PC-3 (cell line): ENCODE results near the gene SMOC2. TPM values are rescaled to one million over a fixed set of nuclear protein-coding genes. Genes with fewer than 3 reads are reported as not detected.

Experiments
- ATAC-seq: fragments of 200-7000 bp; cut with Tn5 transposase; 2 replicates; pipeline ENCODE4 v1.9.1; 2020; ENCODE audit warnings: mild to moderate bottlenecking, moderate library complexity
- BruUV-seq: library from RNA; stranded (reverse); fragments of 400-500 nt; replicated peaks from 2 replicates; lab custom pipeline; 2021; lab: Mats Ljungman, UMichigan
- CTCF ChIA-PET: fragments of 300-600 bp; sonication (Branson Sonifier 250); formaldehyde crosslinking; loops from one replicate; lab custom pipeline; 2022; ENCODE audit warnings: antibody characterized with exemption; lab: Charles Lee
- POLR2A ChIA-PET: fragments of 300-600 bp; sonication (Branson Sonifier 250); formaldehyde crosslinking; loops from one replicate; lab custom pipeline; 2022; ENCODE audit warnings: antibody characterized with exemption; ENCODE audit not compliant: unreplicated experiment; lab: Charles Lee
- DNase-seq: peaks from one replicate; pipeline ENCODE4 v3.0.0-alpha.2; 2015
- H2AFZ ChIP-seq: fragments of 300-600 bp; sonication (generic); 2 replicates; pipeline ENCODE4 v1.6.0; 2016; ENCODE audit warnings: antibody characterized with exemption, low read length
- H3F3A ChIP-seq: fragments of 300-600 bp; sonication (generic); one replicate; pipeline ENCODE4 v1.6.0; 2017; ENCODE audit warnings: antibody characterized with exemption, low read length, control low read depth, mild to moderate bottlenecking; ENCODE audit not compliant: unreplicated experiment
- H3K27ac ChIP-seq: fragments of 300-600 bp; sonication (generic); 2 replicates; pipeline ENCODE4 v1.5.1; 2016; ENCODE audit warnings: mild to moderate bottlenecking, low read length
- H3K27me3 ChIP-seq: fragments of 300-600 bp; sonication (generic); 2 replicates; pipeline ENCODE4 v1.6.1; 2016; ENCODE audit warnings: low read length, mixed read lengths
- H3K36me3 ChIP-seq: fragments of 300-600 bp; sonication (generic); 2 replicates; pipeline ENCODE4 v1.6.1; 2016; ENCODE audit warnings: low read depth, mixed run types, low read length, mixed read lengths
- H3K4me1 ChIP-seq: fragments of 300-600 bp; sonication (generic); 2 replicates; pipeline ENCODE4 v1.5.1; 2016; ENCODE audit warnings: low read length; ENCODE audit not compliant: insufficient read depth
- H3K4me2 ChIP-seq: fragments of 300-600 bp; sonication (generic); 2 replicates; pipeline ENCODE4 v1.6.0; 2016; ENCODE audit warnings: low read length
- H3K4me3 ChIP-seq: fragments of 300-600 bp; sonication (generic); 2 replicates; pipeline ENCODE4 v1.5.1; 2016; ENCODE audit warnings: mild to moderate bottlenecking, low read length, mixed read lengths
- H3K79me2 ChIP-seq: fragments of 300-600 bp; sonication (generic); 2 replicates; pipeline ENCODE4 v1.6.1; 2017; ENCODE audit warnings: low read length, mixed read lengths
- H3K9ac ChIP-seq: fragments of 300-600 bp; sonication (generic); 2 replicates; pipeline ENCODE4 v1.6.0; 2016; ENCODE audit warnings: mild to moderate bottlenecking, low read length
- H3K9me2 ChIP-seq: fragments of 300-600 bp; sonication (generic); replicated peaks from 2 replicates; pipeline ENCODE4 v1.6.1; 2016; ENCODE audit warnings: mixed run types, low read length, mixed read lengths
- H3K9me3 ChIP-seq: fragments of 300-600 bp; sonication (generic); 2 replicates; pipeline ENCODE4 v1.6.1; 2016; ENCODE audit warnings: low read length, mixed read lengths
- H4K20me1 ChIP-seq: fragments of 300-600 bp; sonication (generic); 2 replicates; pipeline ENCODE4 v1.6.1; 2016; ENCODE audit warnings: low read length, mixed read lengths
- EZH2 ChIP-seq: fragments of 300-600 bp; sonication (generic); IDR thresholded peaks from one replicate; pipeline ENCODE4 v1.6.1; 2017; ENCODE audit warnings: antibody characterized with exemption, mild to moderate bottlenecking, low read length; ENCODE audit not compliant: unreplicated experiment
- EZH2phosphoT487 ChIP-seq: fragments of 300-600 bp; sonication (generic); IDR thresholded peaks from 2 replicates; pipeline ENCODE4 v1.6.1; 2018; ENCODE audit warnings: mild to moderate bottlenecking, antibody characterized with exemption, low read length, borderline replicate concordance
- intact Hi-C: fragments of 100-400 bp; cut with micrococcal nuclease; formaldehyde crosslinking; loops from 2 replicates; pipeline ENCODE4 v1.9.0; 2023
- total RNA-seq: library from RNA; depleted of rRNA; stranded (reverse); fragments of >200 nt; gene quantifications from 2 replicates; pipeline ENCODE4 v1.2.3, GENCODE V29; 2014
- TF ChIP-seq, protein P1 (sequence below): fragments of 300-600 bp; sonication (generic); conservative IDR thresholded peaks from 2 replicates; pipeline ENCODE4 v1.5.1; 2017; ENCODE audit warnings: antibody characterized with exemption, low read depth, mild to moderate bottlenecking, low read length

Gene SMOC2
- total RNA-seq, 1 experiment from 2014 or later, result not detected

DNA sequence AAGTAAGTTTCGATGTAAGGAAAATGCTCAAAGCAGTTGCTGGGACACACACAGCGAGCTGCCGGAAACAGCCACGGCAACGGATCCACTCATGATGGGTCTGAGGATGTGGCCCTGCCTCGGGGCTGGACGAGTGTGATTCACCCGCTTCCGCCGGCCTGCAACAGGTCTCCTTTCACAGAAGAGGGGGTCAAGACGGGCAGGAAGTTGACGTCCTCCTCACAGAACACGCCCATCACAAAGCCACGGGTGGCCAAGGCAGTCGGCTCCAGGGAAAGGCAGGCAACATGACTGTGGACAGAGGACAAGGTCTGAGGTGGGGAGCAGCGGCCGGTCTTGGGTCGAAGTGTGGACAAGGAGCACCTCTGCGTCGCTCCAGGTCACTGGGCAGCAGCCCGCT lies 29.9 kb upstream of the SMOC2 start:
- ChIA-PET POLR2A (no interaction called here), CTCF (no interaction called here)
- ATAC-seq (no peak), DNase-seq (no peak)
- Histone ChIP-seq H3K27ac (no peak overlapping the region), H3K9me2 (no peaks in the 10 kb centered on the region), H3K4me1 (no peaks in the 10 kb centered on the region), H3K9ac (no peak overlapping the region), H3K27me3 (no peaks in the 10 kb centered on the region; the same call in 1 of the 2 replicates), H3K79me2 (no peaks in the 10 kb centered on the region), H3K4me3 (no peak overlapping the region), H3K9me3 (no peaks in the 10 kb centered on the region), H2AFZ (no peak overlapping the region), H3F3A (no peaks in the 10 kb centered on the region), H3K36me3 (no peaks in the 10 kb centered on the region), H4K20me1 (no peaks in the 10 kb centered on the region), H3K4me2 (no peak overlapping the region)
- BruUV-seq, result no TSS peak
- intact Hi-C loops, result no loop called here
- TF ChIP-seq, protein P1, sequence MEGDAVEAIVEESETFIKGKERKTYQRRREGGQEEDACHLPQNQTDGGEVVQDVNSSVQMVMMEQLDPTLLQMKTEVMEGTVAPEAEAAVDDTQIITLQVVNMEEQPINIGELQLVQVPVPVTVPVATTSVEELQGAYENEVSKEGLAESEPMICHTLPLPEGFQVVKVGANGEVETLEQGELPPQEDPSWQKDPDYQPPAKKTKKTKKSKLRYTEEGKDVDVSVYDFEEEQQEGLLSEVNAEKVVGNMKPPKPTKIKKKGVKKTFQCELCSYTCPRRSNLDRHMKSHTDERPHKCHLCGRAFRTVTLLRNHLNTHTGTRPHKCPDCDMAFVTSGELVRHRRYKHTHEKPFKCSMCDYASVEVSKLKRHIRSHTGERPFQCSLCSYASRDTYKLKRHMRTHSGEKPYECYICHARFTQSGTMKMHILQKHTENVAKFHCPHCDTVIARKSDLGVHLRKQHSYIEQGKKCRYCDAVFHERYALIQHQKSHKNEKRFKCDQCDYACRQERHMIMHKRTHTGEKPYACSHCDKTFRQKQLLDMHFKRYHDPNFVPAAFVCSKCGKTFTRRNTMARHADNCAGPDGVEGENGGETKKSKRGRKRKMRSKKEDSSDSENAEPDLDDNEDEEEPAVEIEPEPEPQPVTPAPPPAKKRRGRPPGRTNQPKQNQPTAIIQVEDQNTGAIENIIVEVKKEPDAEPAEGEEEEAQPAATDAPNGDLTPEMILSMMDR, result no peak
- TF ChIP-seq EZH2phosphoT487, result no peak

GRCh38 chr6:168411793-168412192 lies 29.2 kb upstream of the SMOC2 start:
- TF ChIP-seq EZH2, result no peak
- TF ChIP-seq, protein P1, result no peak
- no peak for TF ChIP-seq EZH2phosphoT487
- H3K79me2 ChIP-seq, result no peaks in the 10 kb centered on the region
- no peak overlapping the region for H2AFZ ChIP-seq
- CTCF ChIA-PET, result no interaction called here
- H3K27me3 ChIP-seq, result no peaks in the 10 kb centered on the region; the same call in 1 of the 2 replicates
- H3K9me2 ChIP-seq, result no peaks in the 10 kb centered on the region
- H4K20me1 ChIP-seq, result no peaks in the 10 kb centered on the region
- BruUV-seq, result no TSS peak
- ATAC-seq (no peak), DNase-seq (no peak)
- no peak overlapping the region for H3K4me2 ChIP-seq
- H3F3A ChIP-seq, result no peaks in the 10 kb centered on the region
- H3K4me1 ChIP-seq, result no peaks in the 10 kb centered on the region
- intact Hi-C loops, result no loop called here
- no peaks in the 10 kb centered on the region for H3K9me3 ChIP-seq
- no peak overlapping the region for H3K27ac ChIP-seq
- POLR2A ChIA-PET, result no interaction called here
- no peak overlapping the region for H3K4me3 ChIP-seq
- no peak overlapping the region for H3K9ac ChIP-seq
- no peaks in the 10 kb centered on the region for H3K36me3 ChIP-seq

DNA sequence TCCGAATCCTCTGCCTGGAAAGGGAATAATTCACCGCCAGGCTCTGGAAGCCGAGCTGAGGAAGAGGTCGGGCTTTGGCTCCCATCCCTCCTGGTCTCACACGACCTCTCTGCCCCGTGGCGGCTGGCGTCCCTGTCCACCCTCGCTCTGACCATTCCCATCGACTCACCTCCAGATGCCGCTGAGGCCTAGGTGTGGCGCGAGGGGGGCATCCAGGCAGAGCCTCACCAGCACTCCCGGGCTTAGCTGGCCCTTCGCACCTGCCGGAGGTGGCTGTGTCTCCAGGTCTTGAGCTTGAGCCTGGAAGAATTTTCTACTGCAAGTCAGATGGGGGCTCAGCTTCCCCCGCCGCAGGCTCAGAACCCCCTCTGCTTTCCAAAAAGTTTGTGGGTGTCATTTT lies 28.5 kb upstream of the SMOC2 start:
- TF ChIP-seq, protein P1, result no peak
- TF ChIP-seq EZH2 (no peak), EZH2phosphoT487 (no peak)
- no peak overlapping the region for H3K4me3 ChIP-seq
- no peak overlapping the region for H3K9ac ChIP-seq
- H4K20me1 ChIP-seq, result no peaks in the 10 kb centered on the region
- no TSS peak for BruUV-seq
- H3K36me3 ChIP-seq, result no peaks in the 10 kb centered on the region
- no peak overlapping the region for H2AFZ ChIP-seq
- POLR2A ChIA-PET, result no interaction called here
- H3K27ac ChIP-seq, result no peak overlapping the region
- no peak overlapping the region for H3K4me2 ChIP-seq
- H3K27me3 ChIP-seq, result no peaks in the 10 kb centered on the region; the same call in 1 of the 2 replicates
- intact Hi-C loops, result no loop called here
- H3F3A ChIP-seq, result no peaks in the 10 kb centered on the region
- H3K4me1 ChIP-seq, result no peaks in the 10 kb centered on the region
- ATAC-seq (no peak), DNase-seq (no peak)
- H3K9me2 ChIP-seq, result no peaks in the 10 kb centered on the region
- CTCF ChIA-PET, result no interaction called here
- H3K79me2 ChIP-seq, result no peaks in the 10 kb centered on the region
- H3K9me3 ChIP-seq, result no peaks in the 10 kb centered on the region
